HCT116 (cell line): ENCODE results near the gene NR5A2. TPM values are rescaled to one million over a fixed set of nuclear protein-coding genes. Genes with fewer than 3 reads are reported as not detected.

Source experiments
- ATAC-seq: fragments of 200-7000 bp; cut with Tn5 transposase; 2 replicates; pipeline ENCODE4 v1.9.1; 2020; ENCODE audit warnings: mild to moderate bottlenecking, moderate library complexity
- BruUV-seq: library from RNA; stranded (reverse); fragments of 400-500 nt; replicated peaks from 2 replicates; lab custom pipeline; 2021; lab: Mats Ljungman, UMichigan
- CTCF ChIA-PET: fragments of 300-600 bp; sonication (Branson Sonifier 250); formaldehyde crosslinking; loops from one replicate; lab custom pipeline; 2021; ENCODE audit warnings: antibody characterized with exemption; lab: Charles Lee
- POLR2A ChIA-PET: fragments of 300-600, 350-600 bp; sonication (Branson Sonifier 250); formaldehyde crosslinking; loops from one replicate; lab custom pipeline; 2021; ENCODE audit warnings: antibody characterized with exemption; lab: Charles Lee
- RAD21 ChIA-PET, 2 experiments: fragments of 300-600 bp; sonication (Branson Sonifier 250); formaldehyde crosslinking; loops; one replicate each; lab custom pipeline; 2023; ENCODE audit warnings: low total read pairs in 2 of 2; ENCODE audit not compliant: uncharacterized antibody in 2 of 2, unreplicated experiment in 2 of 2, low non-redundant PET in 1 of 2; lab: Charles Lee
- DNase-seq: peaks from one replicate; pipeline ENCODE4 v3.0.0-alpha.2; 2010; ENCODE audit warnings: low read depth, low spot score
- H2AFZ ChIP-seq: fragments of 200-600 bp; shearing (Covaris generic), sonication (generic); 2 replicates; pipeline ENCODE4 v1.6.1; 2017; ENCODE audit warnings: low read depth, mixed run types, mixed read lengths, antibody characterized with exemption, low read length; ENCODE audit not compliant: poor library complexity, severe bottlenecking
- H3K27ac ChIP-seq: 2 replicates; pipeline ENCODE4 v1.5.1; 2012; ENCODE audit warnings: low read depth, low read length
- H3K27me3 ChIP-seq: fragments of 200-600 bp; sonication (generic); 2 replicates; pipeline ENCODE4 v1.6.1; 2016; ENCODE audit warnings: mixed run types, low read length, mixed read lengths; ENCODE audit not compliant: insufficient read depth
- H3K36me3 ChIP-seq, 2 experiments: fragments of 200-500 bp in 1 of 2; fragments of 200-600 bp in 1 of 2; sonication (Bioruptor generic) in 1 of 2; sonication (generic) in 1 of 2; 2 replicates each; pipeline versions ENCODE4 v1.5.1 to v1.6.1; 2014 to 2016; ENCODE audit warnings: low read length in 2 of 2, inconsistent platforms in 1 of 2, mixed read lengths in 1 of 2, mixed run types in 1 of 2; ENCODE audit not compliant: insufficient read depth in 2 of 2, control insufficient read depth in 1 of 2
- H3K4me1 ChIP-seq, 2 experiments: fragments of 200-600 bp in 1 of 2; sonication (generic) in 1 of 2; 2 replicates each; pipeline versions ENCODE4 v1.5.1 to v1.6.1; 2012 to 2017; ENCODE audit warnings: low read length in 2 of 2, inconsistent platforms in 1 of 2, mild to moderate bottlenecking in 1 of 2, mixed read lengths in 1 of 2, mixed run types in 1 of 2, moderate library complexity in 1 of 2; ENCODE audit not compliant: insufficient read depth in 2 of 2, control insufficient read depth in 1 of 2
- H3K4me2 ChIP-seq: fragments of 200-600 bp; sonication (generic); 2 replicates; pipeline ENCODE4 v1.6.1; 2017; ENCODE audit warnings: mixed run types, low read length, mixed read lengths
- H3K4me3 ChIP-seq, 2 experiments: fragments of 200-600 bp in 1 of 2; sonication (generic) in 1 of 2; replicated peaks in 1 of 2; 2 replicates each; pipeline ENCODE4 v1.5.1; 2011 to 2016; ENCODE audit warnings: low read length in 2 of 2, control low read depth in 1 of 2, low read depth in 1 of 2, mild to moderate bottlenecking in 1 of 2, mixed read lengths in 1 of 2, mixed run types in 1 of 2
- H3K79me2 ChIP-seq: fragments of 200-600 bp; sonication (generic); 2 replicates; pipeline ENCODE4 v1.6.1; 2017; ENCODE audit warnings: mild to moderate bottlenecking, mixed run types, low read length, moderate library complexity, mixed read lengths; ENCODE audit not compliant: insufficient read depth
- H3K9ac ChIP-seq: fragments of 200-600 bp; sonication (generic); 2 replicates; pipeline ENCODE4 v1.6.1; 2016; ENCODE audit warnings: low read length, mixed read lengths
- H3K9me2 ChIP-seq: fragments of 200-600 bp; sonication (generic), shearing (Covaris generic); 2 replicates; pipeline ENCODE4 v1.6.1; 2017; ENCODE audit warnings: mixed run types, mild to moderate bottlenecking, moderate library complexity; ENCODE audit not compliant: insufficient read depth
- H3K9me3 ChIP-seq, 2 experiments: fragments of 200-500 bp in 1 of 2; fragments of 200-600 bp in 1 of 2; sonication (Bioruptor generic) in 1 of 2; sonication (generic) in 1 of 2; 2 replicates each; pipeline ENCODE4 v1.6.1; 2014 to 2017; ENCODE audit warnings: low read length in 2 of 2, mixed read lengths in 2 of 2, inconsistent platforms in 1 of 2, low read depth in 1 of 2, mild to moderate bottlenecking in 1 of 2, mixed run types in 1 of 2, moderate library complexity in 1 of 2; ENCODE audit not compliant: control insufficient read depth in 1 of 2, insufficient read depth in 1 of 2
- H4K20me1 ChIP-seq: fragments of 200-600 bp; sonication (generic), shearing (Covaris generic); 2 replicates; pipeline ENCODE4 v1.6.1; 2017; ENCODE audit warnings: mixed run types, mild to moderate bottlenecking, moderate library complexity; ENCODE audit not compliant: insufficient read depth
- EZH2 ChIP-seq: fragments of 200-600 bp; sonication (generic); IDR thresholded peaks from 2 replicates; pipeline ENCODE4 v1.6.1; 2017; ENCODE audit warnings: antibody characterized with exemption, mixed run types
- EZH2phosphoT487 ChIP-seq: fragments of 200-600 bp; IDR thresholded peaks from 2 replicates; pipeline ENCODE4 v1.6.1; 2018; ENCODE audit warnings: antibody characterized with exemption, borderline replicate concordance
- POLR2AphosphoS5 ChIP-seq: IDR thresholded peaks from 2 replicates; pipeline ENCODE4 v1.6.1; 2011; ENCODE audit warnings: mild to moderate bottlenecking, low read depth, low read length, moderate library complexity
- SRF ChIP-seq: IDR thresholded peaks from 2 replicates; pipeline ENCODE4 v1.6.1; 2012; ENCODE audit warnings: low read depth
- TCF7L2 ChIP-seq: IDR thresholded peaks from 2 replicates; pipeline ENCODE4 v1.7.0; 2011; ENCODE audit warnings: borderline replicate concordance, inconsistent platforms; ENCODE audit not compliant: insufficient read depth, insufficient read length; ENCODE audit errors: extremely low read depth
- intact Hi-C: fragments of 100-400 bp; cut with micrococcal nuclease; formaldehyde crosslinking; loops from 2 replicates; pipeline ENCODE4 v1.10.0; 2022
- total RNA-seq: library from RNA; stranded (reverse); gene quantifications from one replicate; pipeline ENCODE4 v1.2.1, GENCODE V29; 2021; ENCODE audit not compliant: unreplicated experiment
- TF ChIP-seq, protein P1 (sequence below): IDR thresholded peaks from 2 replicates; pipeline ENCODE4 v1.6.1; 2012; ENCODE audit warnings: low read depth

The NR5A2 gene
- total RNA-seq, 1 experiment from 2014 or later: 0.91 TPM

GRCh38 chr1:200153277-200154055 lies 126.0 kb downstream of the NR5A2 start:
- no TSS peak for BruUV-seq
- TF ChIP-seq EZH2 (no peak), SRF (no peak), EZH2phosphoT487 (no peak), POLR2AphosphoS5 (no peak), TCF7L2 (no peak)
- TF ChIP-seq, protein P1, sequence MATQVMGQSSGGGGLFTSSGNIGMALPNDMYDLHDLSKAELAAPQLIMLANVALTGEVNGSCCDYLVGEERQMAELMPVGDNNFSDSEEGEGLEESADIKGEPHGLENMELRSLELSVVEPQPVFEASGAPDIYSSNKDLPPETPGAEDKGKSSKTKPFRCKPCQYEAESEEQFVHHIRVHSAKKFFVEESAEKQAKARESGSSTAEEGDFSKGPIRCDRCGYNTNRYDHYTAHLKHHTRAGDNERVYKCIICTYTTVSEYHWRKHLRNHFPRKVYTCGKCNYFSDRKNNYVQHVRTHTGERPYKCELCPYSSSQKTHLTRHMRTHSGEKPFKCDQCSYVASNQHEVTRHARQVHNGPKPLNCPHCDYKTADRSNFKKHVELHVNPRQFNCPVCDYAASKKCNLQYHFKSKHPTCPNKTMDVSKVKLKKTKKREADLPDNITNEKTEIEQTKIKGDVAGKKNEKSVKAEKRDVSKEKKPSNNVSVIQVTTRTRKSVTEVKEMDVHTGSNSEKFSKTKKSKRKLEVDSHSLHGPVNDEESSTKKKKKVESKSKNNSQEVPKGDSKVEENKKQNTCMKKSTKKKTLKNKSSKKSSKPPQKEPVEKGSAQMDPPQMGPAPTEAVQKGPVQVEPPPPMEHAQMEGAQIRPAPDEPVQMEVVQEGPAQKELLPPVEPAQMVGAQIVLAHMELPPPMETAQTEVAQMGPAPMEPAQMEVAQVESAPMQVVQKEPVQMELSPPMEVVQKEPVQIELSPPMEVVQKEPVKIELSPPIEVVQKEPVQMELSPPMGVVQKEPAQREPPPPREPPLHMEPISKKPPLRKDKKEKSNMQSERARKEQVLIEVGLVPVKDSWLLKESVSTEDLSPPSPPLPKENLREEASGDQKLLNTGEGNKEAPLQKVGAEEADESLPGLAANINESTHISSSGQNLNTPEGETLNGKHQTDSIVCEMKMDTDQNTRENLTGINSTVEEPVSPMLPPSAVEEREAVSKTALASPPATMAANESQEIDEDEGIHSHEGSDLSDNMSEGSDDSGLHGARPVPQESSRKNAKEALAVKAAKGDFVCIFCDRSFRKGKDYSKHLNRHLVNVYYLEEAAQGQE: no peak
- no peaks in the 10 kb centered on the region for H3K9me2 ChIP-seq
- H3K27me3 ChIP-seq: no peaks in the 10 kb centered on the region
- DNase-seq (no peak), ATAC-seq (no peak)
- H4K20me1 ChIP-seq: no peaks in the 10 kb centered on the region
- peaks cover 9 to 24% of the 10 kb centered on the region in 2 experiments; a peak in 3 of 4 replicates for H3K4me1 ChIP-seq
- H3K4me2 ChIP-seq: no peak overlapping the region
- no peaks in the 10 kb centered on the region for H3K9me3 ChIP-seq
- H3K36me3 ChIP-seq: no peaks in the 10 kb centered on the region
- ChIA-PET CTCF (no interaction called here), RAD21 (no interaction called here), POLR2A (no interaction called here)
- no peak overlapping the region for H3K4me3 ChIP-seq
- no peak overlapping the region for H3K9ac ChIP-seq
- H3K79me2 ChIP-seq: no peaks in the 10 kb centered on the region
- H2AFZ ChIP-seq: no peak overlapping the region
- no peak overlapping the region for H3K27ac ChIP-seq
- intact Hi-C loops: no loop called here
